Astrocyte (in vitro differentiated cells and primary cell): ENCODE data around the gene AATK.

Experiments used
- CTCF ChIP-seq: IDR thresholded peaks from 2 replicates; pipeline ENCODE4 v1.5.1; 2011; ENCODE audit warnings: low read depth, mild to moderate bottlenecking, inconsistent platforms, low read length, moderate library complexity; ENCODE audit not compliant: insufficient read depth
- EZH2 ChIP-seq: IDR thresholded peaks from 2 replicates; pipeline ENCODE4 v1.6.1; 2012; ENCODE audit warnings: mild to moderate bottlenecking, low read length, inconsistent platforms; ENCODE audit not compliant: insufficient read depth

DNA sequence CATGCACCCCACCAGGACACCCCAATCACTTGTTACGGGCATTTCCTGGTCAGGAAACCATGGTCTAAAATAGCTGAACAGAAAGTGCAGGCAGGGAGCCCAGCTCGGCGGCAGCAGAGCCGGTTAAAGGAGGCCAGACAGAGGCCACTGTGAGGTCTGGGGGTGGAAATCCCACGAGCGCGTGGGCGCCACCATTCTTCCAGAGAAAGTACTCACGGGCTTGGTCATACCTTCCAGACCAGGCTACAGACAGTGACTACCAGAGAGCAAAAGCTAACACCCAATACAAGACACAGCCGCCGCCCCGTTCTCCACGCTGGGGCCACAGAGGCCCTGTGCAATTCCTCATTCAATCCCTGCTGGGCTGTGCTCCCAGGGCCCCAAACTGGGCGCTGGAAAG is 44.8 kb upstream of the AATK start:
- TF ChIP-seq CTCF (no peak), EZH2 (no peak)
